HFF-Myc (cell line): ENCODE data around the gene KIF9.
A peak's percentile ranks its signal among the peaks of the same experiment; 100 is the strongest.

Source experiments
- DNase-seq: peaks from one replicate; pipeline ENCODE4 v3.0.0-alpha.2; 2011; ENCODE audit warnings: low read depth; ENCODE audit errors: extremely low read depth
- H3K4me3 ChIP-seq: replicated peaks from 2 replicates; pipeline ENCODE4 v1.5.1; 2011; ENCODE audit warnings: low read depth, mild to moderate bottlenecking, control low read depth, low read length
- CTCF ChIP-seq: IDR thresholded peaks from 2 replicates; pipeline ENCODE4 v1.5.1; 2012; ENCODE audit warnings: mild to moderate bottlenecking, low read depth, low read length, control low read depth; ENCODE audit errors: missing control alignments

Gene KIF9

GRCh38 chr3:47250309-47251060 lies 32.1 kb downstream of the KIF9 start:
- no peak for DNase-seq
- no peak overlapping the region for H3K4me3 ChIP-seq
- peak; percentile 48 for TF ChIP-seq CTCF

- no peak overlapping the region for H3K4me3 ChIP-seq
- no peak for TF ChIP-seq CTCF
- no peak for DNase-seq
Measured at GRCh38 chr3:47247131-47248064, 35.2 kb downstream of the KIF9 start.

- no peak for TF ChIP-seq CTCF
- no peak for DNase-seq
- no peak overlapping the region for H3K4me3 ChIP-seq
Measured at GRCh38 chr3:47245271-47245670, 37.3 kb downstream of the KIF9 start.

GRCh38 chr3:47244531-47245100 lies 38.0 kb downstream of the KIF9 start:
- H3K4me3 ChIP-seq: no peak overlapping the region
- TF ChIP-seq CTCF: no peak
- no peak for DNase-seq

- no peak for DNase-seq
- no peak for TF ChIP-seq CTCF
Measured at GRCh38 chr3:47243419-47244147, 39.0 kb downstream of the KIF9 start.

GRCh38 chr3:47239929-47240328 lies 42.7 kb downstream of the KIF9 start:
- H3K4me3 ChIP-seq: no peak overlapping the region
- no peak for DNase-seq
- TF ChIP-seq CTCF: no peak

More at GRCh38 chr3:47243419-47244147, 39.0 kb downstream of the KIF9 start:
- H3K4me3 ChIP-seq: no peak overlapping the region
